GM21737 (cell line): ENCODE results near the gene CCNY.

Experiments
- ATAC-seq: cut with Tn5 transposase; IDR thresholded peaks from one replicate; pipeline ENCODE4 v1.9.1; 2021; ENCODE audit warnings: mild to moderate bottlenecking, moderate library complexity; ENCODE audit not compliant: unreplicated experiment

Gene CCNY

DNA sequence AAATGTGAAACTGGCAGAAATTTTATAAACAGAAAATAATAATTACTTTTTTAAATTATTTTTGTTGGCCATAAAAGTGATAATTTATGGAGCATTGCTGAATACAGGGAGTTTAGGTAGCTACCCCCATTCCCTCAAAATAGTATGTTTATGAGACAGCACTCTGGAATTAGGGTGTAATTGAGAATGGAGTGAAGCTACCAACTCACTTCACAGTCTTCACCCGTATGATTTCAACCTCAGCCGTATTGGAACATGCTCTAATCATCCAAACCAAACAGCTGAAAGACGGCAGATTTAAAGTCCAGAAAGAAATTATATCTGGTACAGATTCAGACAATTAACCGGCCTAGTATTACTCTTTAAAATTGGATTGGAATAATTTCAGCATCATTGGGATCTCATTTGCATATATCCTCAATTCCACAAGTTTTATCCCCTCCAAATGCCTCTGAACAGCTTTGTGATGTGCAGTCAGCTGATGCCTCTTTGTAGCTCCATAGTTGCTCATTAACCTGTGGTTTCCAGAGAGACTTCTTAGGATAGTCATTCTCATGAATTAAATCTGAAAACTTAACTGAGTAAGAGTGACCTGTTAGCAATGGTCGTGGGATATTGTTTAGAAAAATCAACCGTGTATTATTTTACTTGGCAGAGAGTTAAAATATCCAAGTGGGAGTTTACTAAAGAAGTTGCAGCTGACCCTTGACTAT, 209.7 kb downstream of the CCNY start:
- no peak for ATAC-seq

DNA sequence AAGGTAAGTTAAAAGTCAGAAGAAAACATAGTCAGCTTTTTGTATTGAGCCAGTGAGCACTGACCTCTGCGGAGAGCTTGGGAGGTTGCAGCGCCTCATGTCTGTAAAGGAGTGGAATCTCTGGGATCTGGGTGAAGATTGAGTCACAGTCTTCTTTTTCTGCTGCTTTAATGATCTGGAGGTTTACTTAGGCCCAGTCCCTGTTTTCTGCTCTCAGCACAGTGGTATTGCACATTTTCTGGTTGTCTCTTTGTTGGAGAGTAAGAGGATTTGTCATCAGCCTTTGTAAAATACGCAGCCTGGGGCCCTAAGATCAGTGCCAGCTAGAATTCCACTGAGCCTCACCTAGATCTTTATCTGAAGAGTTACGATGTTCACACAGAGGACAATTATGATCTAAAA, 210.5 kb downstream of the CCNY start:
- ATAC-seq = no peak

DNA sequence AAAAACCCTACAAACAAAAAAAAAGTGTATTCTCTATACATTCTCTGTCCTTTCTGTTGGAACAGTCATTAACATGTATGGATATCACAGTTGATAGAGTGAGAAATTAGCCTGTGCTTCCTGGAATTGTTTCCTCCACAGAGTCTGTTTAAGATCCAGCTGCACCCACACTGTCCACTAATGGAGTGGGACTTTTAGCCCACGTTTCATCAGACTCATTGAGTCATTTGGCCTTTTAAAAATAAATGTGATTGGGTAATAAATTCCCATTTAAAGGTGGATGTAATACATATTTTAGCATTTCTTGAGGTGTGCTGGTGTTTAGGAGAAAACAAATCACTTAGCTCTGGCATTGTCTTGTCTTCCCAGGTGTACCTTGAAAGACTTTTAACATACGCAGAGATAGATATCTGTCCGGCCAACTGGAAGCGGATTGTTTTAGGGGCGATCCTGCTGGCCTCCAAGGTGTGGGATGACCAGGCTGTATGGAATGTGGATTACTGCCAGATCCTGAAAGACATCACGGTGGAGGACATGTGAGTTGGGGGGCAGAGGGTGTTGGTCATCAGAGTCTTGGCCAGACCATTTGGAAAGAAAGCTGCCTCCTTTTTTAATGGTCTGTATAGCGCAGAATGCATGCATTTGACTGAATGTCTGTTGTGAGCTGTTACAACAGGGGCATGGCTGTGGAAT, 216.5 kb downstream of the CCNY start:
- no peak for ATAC-seq

GRCh38 chr10:35554036-35554435, 217.7 kb downstream of the CCNY start:
- ATAC-seq = no peak

DNA sequence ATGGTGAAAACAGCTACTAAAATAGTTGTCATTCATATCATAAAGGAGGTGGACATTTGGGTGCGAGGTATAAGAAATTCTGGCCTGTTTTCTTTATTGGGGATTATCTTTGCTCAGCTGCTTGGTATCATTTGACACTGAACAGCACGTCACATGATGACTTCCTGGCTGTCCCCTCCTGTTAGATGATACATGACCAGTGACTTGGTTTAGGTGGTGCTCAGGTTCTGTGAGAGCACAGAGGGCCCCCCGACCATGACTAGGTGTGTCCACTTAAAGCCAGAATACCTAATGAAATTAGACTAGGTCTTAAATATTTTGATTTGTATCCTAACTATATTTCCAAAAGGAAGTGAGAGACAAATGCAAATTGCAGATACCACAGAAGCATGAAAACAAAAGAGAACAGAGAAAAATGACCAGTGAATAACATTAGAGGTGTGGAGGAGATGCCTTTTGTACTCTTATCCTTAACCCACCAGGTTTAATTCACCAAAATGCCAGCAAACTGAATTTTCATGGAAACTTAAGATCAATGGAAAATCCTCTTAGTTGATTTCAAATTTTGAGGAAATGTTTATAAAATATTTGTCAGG, 218.2 kb downstream of the CCNY start:
- ATAC-seq = no peak

DNA sequence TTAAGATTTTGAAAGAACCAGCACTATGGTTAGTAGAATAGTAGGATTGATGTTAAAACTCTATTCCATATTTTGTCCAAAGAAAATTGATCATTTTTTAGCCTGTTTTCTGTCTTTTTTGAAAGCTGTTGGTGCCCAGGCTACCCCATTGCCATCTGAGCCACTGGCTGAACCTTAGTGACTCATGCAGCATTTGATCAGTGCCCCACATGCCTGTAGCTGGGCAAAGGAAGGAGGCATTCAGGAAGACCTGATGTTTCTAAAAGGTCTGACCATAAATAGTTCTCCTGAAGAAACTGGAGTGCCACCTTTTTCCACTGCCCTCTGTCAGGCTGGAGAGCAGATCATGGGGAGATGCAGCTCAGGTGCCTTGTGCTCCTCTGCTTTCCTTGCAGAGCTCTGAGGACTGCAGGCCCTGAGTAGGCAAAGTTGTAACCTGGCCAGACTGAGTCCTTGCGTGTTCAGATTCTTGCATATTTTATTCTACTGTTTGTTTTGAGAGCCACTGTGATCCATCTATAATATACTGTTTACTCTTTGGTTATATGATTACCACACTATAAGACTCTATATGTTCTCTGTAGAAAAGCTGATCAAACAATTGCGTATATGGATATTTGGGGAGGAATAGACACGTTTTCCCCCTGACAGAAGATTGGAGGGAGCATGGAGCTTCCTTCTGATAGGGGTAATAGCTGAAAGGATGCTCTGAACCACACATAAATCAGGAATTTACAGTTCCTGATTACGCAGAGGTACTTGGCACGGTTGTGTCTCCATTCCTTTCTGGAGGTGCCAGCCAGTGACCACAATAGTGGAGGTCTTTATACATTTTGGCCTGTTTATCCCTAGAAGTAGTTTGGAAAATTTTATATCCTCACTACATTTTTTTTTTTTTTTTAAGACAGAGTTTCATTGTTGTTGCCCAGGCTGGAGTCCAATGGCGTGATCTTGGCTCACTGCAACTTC, 219.9 kb downstream of the CCNY start:
- no peak for ATAC-seq

GRCh38 chr10:35558276-35558675, 222.0 kb downstream of the CCNY start:
- ATAC-seq = no peak

GRCh38 chr10:35559416-35559815, 223.1 kb downstream of the CCNY start:
- no peak for ATAC-seq

DNA sequence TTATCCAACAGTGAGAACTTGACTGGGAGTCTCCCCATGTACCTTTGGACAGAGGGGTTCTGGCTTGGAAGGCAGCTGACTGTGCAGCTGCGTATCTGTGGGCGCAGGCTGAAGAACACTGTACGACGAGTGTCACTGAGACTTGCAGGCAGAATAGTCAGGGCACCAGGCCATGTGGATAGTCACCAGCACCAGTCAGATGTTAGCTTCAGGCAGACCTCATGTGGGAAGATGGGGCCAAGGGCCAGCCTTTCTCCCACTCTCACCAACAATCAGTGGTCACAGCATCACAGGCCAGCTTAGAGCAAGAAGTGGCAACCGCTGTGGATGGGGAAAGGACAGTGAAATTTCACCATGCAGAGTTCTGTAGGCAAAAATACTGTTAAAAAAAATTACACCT, 225.4 kb downstream of the CCNY start:
- ATAC-seq = no peak

GRCh38 chr10:35562427-35562826, 226.1 kb downstream of the CCNY start:
- ATAC-seq = no peak

GRCh38 chr10:35563261-35563891, 227.1 kb downstream of the CCNY start:
- ATAC-seq = no peak

- peak; percentile 77 for ATAC-seq
These were observed 228.1 kb downstream of the CCNY start for GRCh38 chr10:35564341-35564968.

GRCh38 chr10:35565602-35566081, 229.3 kb downstream of the CCNY start:
- ATAC-seq = no peak

DNA sequence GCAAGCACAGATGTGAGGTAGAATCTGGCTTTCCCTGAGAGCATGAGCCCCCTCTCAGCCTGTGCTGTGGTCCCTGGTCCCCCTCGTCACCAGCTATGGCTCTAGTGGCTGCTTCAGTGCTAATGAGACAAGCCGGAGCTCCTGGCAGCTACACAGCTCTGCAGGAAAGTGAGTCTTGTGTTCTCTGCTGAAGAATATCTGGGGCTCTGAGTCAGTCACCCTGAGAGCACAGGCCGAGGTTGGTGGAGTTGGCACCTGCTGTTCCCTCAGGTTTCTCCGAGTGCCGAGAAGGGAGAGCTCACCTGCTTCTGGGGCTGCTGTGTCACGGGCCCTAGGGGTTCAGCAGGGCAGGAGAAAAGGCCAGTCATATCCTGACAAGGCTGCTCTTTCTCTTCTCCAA, 231.6 kb downstream of the CCNY start:
- ATAC-seq = no peak

DNA sequence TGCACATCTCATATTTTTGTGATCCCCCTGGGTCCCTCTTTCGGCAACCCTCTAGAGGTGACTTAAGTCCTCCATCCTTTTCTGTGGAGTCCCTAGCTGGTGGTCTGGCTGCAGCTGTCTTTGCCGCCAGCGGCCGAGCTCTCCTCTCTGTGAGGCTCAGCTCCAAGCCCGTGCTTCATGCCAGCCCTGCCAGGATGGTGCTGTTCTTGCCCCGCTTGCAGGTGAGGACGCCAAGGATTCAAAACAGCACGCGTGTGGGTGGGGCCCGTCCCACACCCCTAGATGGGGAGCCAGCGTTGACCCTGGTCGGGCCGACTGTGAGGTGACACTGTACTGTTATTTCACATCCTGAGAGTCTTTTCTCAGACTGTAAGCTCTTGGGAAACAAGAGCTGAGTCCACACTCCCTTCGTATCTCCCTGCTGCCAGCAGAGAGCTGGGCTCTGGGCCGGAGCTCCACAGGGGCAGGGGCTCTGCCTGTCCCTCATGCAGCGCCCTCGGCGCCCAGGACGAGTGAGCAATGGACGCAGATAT, 232.2 kb downstream of the CCNY start:
- ATAC-seq = no peak

DNA sequence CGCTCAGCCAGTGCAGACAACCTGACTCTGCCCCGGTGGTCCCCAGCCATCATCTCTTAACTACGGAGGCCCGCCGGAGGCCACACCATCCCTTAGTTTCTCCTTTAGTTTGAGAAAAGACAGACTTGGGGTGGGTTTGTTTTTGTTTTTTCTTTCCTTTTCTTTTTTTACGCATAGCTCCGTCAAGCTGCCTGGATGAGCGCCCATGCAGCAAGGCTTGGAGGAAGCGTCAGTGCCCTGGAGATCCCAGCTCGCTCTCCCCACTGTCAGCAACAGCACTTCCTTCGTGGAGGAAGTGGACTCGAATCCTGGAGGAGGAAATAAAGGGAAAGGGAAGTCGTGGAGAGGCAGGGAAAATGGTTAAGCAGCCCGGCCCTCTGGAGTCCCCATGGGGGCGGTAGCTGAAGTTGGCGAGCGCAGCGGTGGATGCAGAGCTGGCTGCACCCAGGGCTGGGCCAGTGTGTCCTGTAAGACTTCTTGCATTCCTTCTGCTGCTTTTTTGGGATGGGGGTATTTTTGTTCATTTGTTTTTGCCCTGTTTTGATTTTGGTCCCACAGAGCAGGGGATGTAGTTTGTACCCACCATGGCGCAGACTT, 232.9 kb downstream of the CCNY start:
- no peak for ATAC-seq

DNA sequence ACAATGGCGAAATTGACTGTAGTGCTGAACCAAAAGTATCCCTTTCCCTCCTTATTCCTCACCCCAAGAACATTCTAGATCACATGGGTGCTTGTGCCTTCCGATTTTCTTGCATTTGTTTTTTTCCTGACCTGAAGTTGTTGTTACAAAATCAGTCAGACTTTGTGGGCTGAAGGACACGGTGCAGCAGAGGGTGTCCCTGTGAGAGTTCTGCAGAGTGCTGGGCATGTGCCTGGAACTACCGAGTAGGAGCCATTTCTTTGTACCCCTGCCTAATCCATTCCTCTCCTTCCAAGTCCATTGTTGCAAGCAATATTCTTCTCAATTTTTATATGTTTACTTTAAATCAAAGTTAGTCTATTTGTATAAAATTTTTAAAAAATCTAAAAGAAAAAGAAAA, 233.5 kb downstream of the CCNY start:
- no peak for ATAC-seq

DNA sequence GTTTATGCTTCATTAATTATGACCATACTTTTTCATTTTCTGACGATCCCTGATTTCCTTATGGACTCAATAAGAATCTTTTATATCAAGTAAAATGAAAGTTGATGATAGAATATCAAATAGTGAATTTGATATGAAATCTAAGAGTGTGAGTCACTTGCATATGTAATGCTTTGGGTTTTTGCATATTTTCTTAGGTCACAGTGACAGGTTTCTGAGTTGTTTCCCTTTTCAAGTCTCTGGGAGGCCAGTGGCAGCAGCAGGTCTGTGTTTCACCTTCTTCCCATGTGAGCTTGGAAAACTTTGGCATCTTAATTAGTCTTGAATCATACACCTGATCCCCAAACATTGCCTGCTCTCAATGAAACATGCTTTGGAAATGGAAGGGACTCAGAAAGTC, 234.1 kb downstream of the CCNY start:
- no peak for ATAC-seq

- ATAC-seq = no peak
These were observed 236.3 kb downstream of the CCNY start for GRCh38 chr10:35572583-35572982.
